ENCODE data around the gene PTX4. TPM values are rescaled to one million over a fixed set of nuclear protein-coding genes. Genes with fewer than 3 reads are reported as not detected.
A peak's percentile ranks its signal among the peaks of the same experiment; 100 is the strongest.

Gene PTX4
- total RNA-seq, 1 donor from 2014 or later = not detected

GRCh38 chr16:1534021-1535020, 45.6 kb upstream of the PTX4 start:
- TF ChIP-seq, protein P1, sequence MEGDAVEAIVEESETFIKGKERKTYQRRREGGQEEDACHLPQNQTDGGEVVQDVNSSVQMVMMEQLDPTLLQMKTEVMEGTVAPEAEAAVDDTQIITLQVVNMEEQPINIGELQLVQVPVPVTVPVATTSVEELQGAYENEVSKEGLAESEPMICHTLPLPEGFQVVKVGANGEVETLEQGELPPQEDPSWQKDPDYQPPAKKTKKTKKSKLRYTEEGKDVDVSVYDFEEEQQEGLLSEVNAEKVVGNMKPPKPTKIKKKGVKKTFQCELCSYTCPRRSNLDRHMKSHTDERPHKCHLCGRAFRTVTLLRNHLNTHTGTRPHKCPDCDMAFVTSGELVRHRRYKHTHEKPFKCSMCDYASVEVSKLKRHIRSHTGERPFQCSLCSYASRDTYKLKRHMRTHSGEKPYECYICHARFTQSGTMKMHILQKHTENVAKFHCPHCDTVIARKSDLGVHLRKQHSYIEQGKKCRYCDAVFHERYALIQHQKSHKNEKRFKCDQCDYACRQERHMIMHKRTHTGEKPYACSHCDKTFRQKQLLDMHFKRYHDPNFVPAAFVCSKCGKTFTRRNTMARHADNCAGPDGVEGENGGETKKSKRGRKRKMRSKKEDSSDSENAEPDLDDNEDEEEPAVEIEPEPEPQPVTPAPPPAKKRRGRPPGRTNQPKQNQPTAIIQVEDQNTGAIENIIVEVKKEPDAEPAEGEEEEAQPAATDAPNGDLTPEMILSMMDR (IDR thresholded peaks at IDR 0.05) = no peak
- ATAC-seq = no peak
- Histone ChIP-seq H3K36me3 (peaks cover 41% of the 10 kb centered on the region), H3K9me3 (no peaks in the 10 kb centered on the region), H3K4me1 (peaks cover 65% of the 10 kb centered on the region), H3K27ac (peak overlapping the region; percentile 95), H3K27me3 (ENCODE audit: low read depth) (no peaks in the 10 kb centered on the region), H3K4me3 (peak overlapping the region; percentile 73)
- intact Hi-C loops (cut with DNase I) = no loop called here
- DNase-seq = no peak

- Histone ChIP-seq H3K36me3 (peaks cover 32% of the 10 kb centered on the region), H3K27me3 (ENCODE audit: low read depth) (no peaks in the 10 kb centered on the region), H3K9me3 (no peaks in the 10 kb centered on the region), H3K4me1 (peaks cover 66% of the 10 kb centered on the region), H3K4me3 (peak within 1 kb of the TSS; percentile 73), H3K27ac (peak within 1 kb of the TSS; percentile 95)
- ATAC-seq (peak; percentile 41 to 55), DNase-seq (no peak)
- TF ChIP-seq, protein P1 (IDR thresholded peaks at IDR 0.05) = no peak
- intact Hi-C loops (cut with DNase I) = no loop called here
These were observed 44.8 kb upstream of the PTX4 start, which contains the start of gene TMEM204 for GRCh38 chr16:1533443-1533951. TSS of gene TMEM204 (plus strand) at chr16:1533666. CDS start at chr16:1534276, 610 bp downstream.

GRCh38 chr16:1532771-1533170, 44.0 kb upstream of the PTX4 start:
- H3K36me3 ChIP-seq = peaks cover 25% of the 10 kb centered on the region
- ATAC-seq = no peak
- TF ChIP-seq, protein P1 (IDR thresholded peaks at IDR 0.05) = no peak
- peak overlapping the region; percentile 73 for H3K4me3 ChIP-seq
- intact Hi-C loops (cut with DNase I) = no loop called here
- H3K27ac ChIP-seq = peak overlapping the region; percentile 95
- DNase-seq = no peak
- no peaks in the 10 kb centered on the region for H3K9me3 ChIP-seq
- peaks cover 64% of the 10 kb centered on the region for H3K4me1 ChIP-seq
- H3K27me3 ChIP-seq (ENCODE audit: low read depth) = no peaks in the 10 kb centered on the region

DNA sequence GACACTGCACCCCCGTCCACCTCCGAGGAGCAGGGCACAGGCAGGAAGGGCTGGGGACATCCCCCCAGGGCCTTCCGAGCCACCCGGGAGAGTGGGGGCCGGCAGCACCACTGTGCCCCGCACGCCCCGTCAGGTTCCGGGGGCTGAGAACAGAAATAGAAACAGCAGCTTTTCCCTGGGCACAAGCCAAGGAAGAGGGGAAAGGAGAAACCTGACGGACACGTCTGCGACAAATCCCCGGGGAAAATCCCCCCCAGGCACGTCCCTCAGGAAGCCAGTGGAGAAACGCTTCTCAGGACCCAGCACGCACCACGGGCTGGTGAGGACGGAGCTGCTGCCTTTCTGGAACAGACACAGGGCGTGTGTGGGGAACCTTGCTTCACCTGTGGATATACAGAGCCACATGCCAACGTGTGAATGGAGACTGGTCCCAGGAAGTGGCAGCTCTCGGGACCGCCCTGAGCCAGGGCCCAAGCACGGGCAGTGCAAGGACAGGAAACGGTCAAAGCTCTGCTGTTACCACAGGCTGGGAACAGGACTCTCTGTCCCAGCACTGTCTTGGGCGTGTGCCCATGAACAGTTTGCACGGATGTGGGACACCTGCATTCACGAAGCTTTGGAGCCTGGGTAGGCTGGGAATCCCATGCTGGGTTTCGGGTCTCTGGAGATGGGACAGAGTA, 43.5 kb upstream of the PTX4 start:
- H3K4me3 ChIP-seq = peak overlapping the region; percentile 73
- H3K27ac ChIP-seq = peak overlapping the region; percentile 95
- peaks cover 20% of the 10 kb centered on the region for H3K36me3 ChIP-seq
- H3K4me1 ChIP-seq = peaks cover 69% of the 10 kb centered on the region
- DNase-seq = no peak
- no peaks in the 10 kb centered on the region for H3K9me3 ChIP-seq
- intact Hi-C loops (cut with DNase I) = no loop called here
- peak; percentile 44 to 54 for ATAC-seq
- TF ChIP-seq, protein P1 (IDR thresholded peaks at IDR 0.05) = no peak
- no peaks in the 10 kb centered on the region for H3K27me3 ChIP-seq (ENCODE audit: low read depth)

DNA sequence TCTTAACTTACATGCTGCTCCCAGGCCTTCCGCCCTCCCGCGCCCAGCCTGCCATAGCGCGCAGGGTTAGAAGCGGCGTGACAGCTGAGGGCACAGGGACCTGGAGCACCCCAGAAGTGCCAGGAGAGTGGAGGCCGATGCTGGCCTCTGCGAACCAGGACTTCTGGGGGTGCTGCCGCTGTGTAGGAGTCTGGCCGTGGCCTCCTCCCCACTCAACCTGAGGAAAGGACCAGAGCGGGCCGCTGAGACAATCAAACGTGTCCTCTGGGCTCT, 42.8 kb upstream of the PTX4 start:
- Histone ChIP-seq H3K27me3 (ENCODE audit: low read depth) (no peaks in the 10 kb centered on the region), H3K4me3 (peak overlapping the region; percentile 73), H3K36me3 (peaks cover 13% of the 10 kb centered on the region), H3K27ac (peak overlapping the region; percentile 95), H3K4me1 (peaks cover 69% of the 10 kb centered on the region), H3K9me3 (no peaks in the 10 kb centered on the region)
- ATAC-seq (no peak), DNase-seq (no peak)
- TF ChIP-seq, protein P1 (IDR thresholded peaks at IDR 0.05) = no peak
- intact Hi-C loops (cut with DNase I) = no loop called here

Data from lower lobe of right lung (tissue), 2 donors.